HCT116 (cell line): ENCODE data around the gene CAMKK1. TPM values are rescaled to one million over a fixed set of nuclear protein-coding genes. Genes with fewer than 3 reads are reported as not detected.

ENCODE experiments used
- ATAC-seq: fragments of 200-7000 bp; cut with Tn5 transposase; 2 replicates; pipeline ENCODE4 v1.9.1; 2020; ENCODE audit warnings: mild to moderate bottlenecking, moderate library complexity
- BruUV-seq: library from RNA; stranded (reverse); fragments of 400-500 nt; replicated peaks from 2 replicates; lab custom pipeline; 2021; lab: Mats Ljungman, UMichigan
- CTCF ChIA-PET: fragments of 300-600 bp; sonication (Branson Sonifier 250); formaldehyde crosslinking; loops from one replicate; lab custom pipeline; 2021; ENCODE audit warnings: antibody characterized with exemption; lab: Charles Lee
- POLR2A ChIA-PET: fragments of 300-600, 350-600 bp; sonication (Branson Sonifier 250); formaldehyde crosslinking; loops from one replicate; lab custom pipeline; 2021; ENCODE audit warnings: antibody characterized with exemption; lab: Charles Lee
- RAD21 ChIA-PET, 2 experiments: fragments of 300-600 bp; sonication (Branson Sonifier 250); formaldehyde crosslinking; loops; one replicate each; lab custom pipeline; 2023; ENCODE audit warnings: low total read pairs in 2 of 2; ENCODE audit not compliant: uncharacterized antibody in 2 of 2, unreplicated experiment in 2 of 2, low non-redundant PET in 1 of 2; lab: Charles Lee
- DNase-seq: peaks from one replicate; pipeline ENCODE4 v3.0.0-alpha.2; 2010; ENCODE audit warnings: low read depth, low spot score
- H2AFZ ChIP-seq: fragments of 200-600 bp; shearing (Covaris generic), sonication (generic); 2 replicates; pipeline ENCODE4 v1.6.1; 2017; ENCODE audit warnings: low read depth, mixed run types, mixed read lengths, antibody characterized with exemption, low read length; ENCODE audit not compliant: poor library complexity, severe bottlenecking
- H3K27ac ChIP-seq: 2 replicates; pipeline ENCODE4 v1.5.1; 2012; ENCODE audit warnings: low read depth, low read length
- H3K27me3 ChIP-seq: fragments of 200-600 bp; sonication (generic); 2 replicates; pipeline ENCODE4 v1.6.1; 2016; ENCODE audit warnings: mixed run types, low read length, mixed read lengths; ENCODE audit not compliant: insufficient read depth
- H3K36me3 ChIP-seq, 2 experiments: fragments of 200-500 bp in 1 of 2; fragments of 200-600 bp in 1 of 2; sonication (Bioruptor generic) in 1 of 2; sonication (generic) in 1 of 2; 2 replicates each; pipeline versions ENCODE4 v1.5.1 to v1.6.1; 2014 to 2016; ENCODE audit warnings: low read length in 2 of 2, inconsistent platforms in 1 of 2, mixed read lengths in 1 of 2, mixed run types in 1 of 2; ENCODE audit not compliant: insufficient read depth in 2 of 2, control insufficient read depth in 1 of 2
- H3K4me1 ChIP-seq, 2 experiments: fragments of 200-600 bp in 1 of 2; sonication (generic) in 1 of 2; 2 replicates each; pipeline versions ENCODE4 v1.5.1 to v1.6.1; 2012 to 2017; ENCODE audit warnings: low read length in 2 of 2, inconsistent platforms in 1 of 2, mild to moderate bottlenecking in 1 of 2, mixed read lengths in 1 of 2, mixed run types in 1 of 2, moderate library complexity in 1 of 2; ENCODE audit not compliant: insufficient read depth in 2 of 2, control insufficient read depth in 1 of 2
- H3K4me2 ChIP-seq: fragments of 200-600 bp; sonication (generic); 2 replicates; pipeline ENCODE4 v1.6.1; 2017; ENCODE audit warnings: mixed run types, low read length, mixed read lengths
- H3K4me3 ChIP-seq, 2 experiments: fragments of 200-600 bp in 1 of 2; sonication (generic) in 1 of 2; replicated peaks in 1 of 2; 2 replicates each; pipeline ENCODE4 v1.5.1; 2011 to 2016; ENCODE audit warnings: low read length in 2 of 2, control low read depth in 1 of 2, low read depth in 1 of 2, mild to moderate bottlenecking in 1 of 2, mixed read lengths in 1 of 2, mixed run types in 1 of 2
- H3K79me2 ChIP-seq: fragments of 200-600 bp; sonication (generic); 2 replicates; pipeline ENCODE4 v1.6.1; 2017; ENCODE audit warnings: mild to moderate bottlenecking, mixed run types, low read length, moderate library complexity, mixed read lengths; ENCODE audit not compliant: insufficient read depth
- H3K9ac ChIP-seq: fragments of 200-600 bp; sonication (generic); 2 replicates; pipeline ENCODE4 v1.6.1; 2016; ENCODE audit warnings: low read length, mixed read lengths
- H3K9me2 ChIP-seq: fragments of 200-600 bp; sonication (generic), shearing (Covaris generic); 2 replicates; pipeline ENCODE4 v1.6.1; 2017; ENCODE audit warnings: mixed run types, mild to moderate bottlenecking, moderate library complexity; ENCODE audit not compliant: insufficient read depth
- H3K9me3 ChIP-seq, 2 experiments: fragments of 200-500 bp in 1 of 2; fragments of 200-600 bp in 1 of 2; sonication (Bioruptor generic) in 1 of 2; sonication (generic) in 1 of 2; 2 replicates each; pipeline ENCODE4 v1.6.1; 2014 to 2017; ENCODE audit warnings: low read length in 2 of 2, mixed read lengths in 2 of 2, inconsistent platforms in 1 of 2, low read depth in 1 of 2, mild to moderate bottlenecking in 1 of 2, mixed run types in 1 of 2, moderate library complexity in 1 of 2; ENCODE audit not compliant: control insufficient read depth in 1 of 2, insufficient read depth in 1 of 2
- H4K20me1 ChIP-seq: fragments of 200-600 bp; sonication (generic), shearing (Covaris generic); 2 replicates; pipeline ENCODE4 v1.6.1; 2017; ENCODE audit warnings: mixed run types, mild to moderate bottlenecking, moderate library complexity; ENCODE audit not compliant: insufficient read depth
- ATF3 ChIP-seq: IDR thresholded peaks from 2 replicates; pipeline ENCODE4 v1.6.1; 2012
- ELF1 ChIP-seq: IDR thresholded peaks from 2 replicates; pipeline ENCODE4 v1.6.1; 2012; ENCODE audit warnings: low read depth, borderline replicate concordance
- EZH2 ChIP-seq: fragments of 200-600 bp; sonication (generic); IDR thresholded peaks from 2 replicates; pipeline ENCODE4 v1.6.1; 2017; ENCODE audit warnings: antibody characterized with exemption, mixed run types
- FOSL1 ChIP-seq: IDR thresholded peaks from 2 replicates; pipeline ENCODE4 v1.6.1; 2012; ENCODE audit warnings: low read depth
- POLR2A ChIP-seq: IDR thresholded peaks from 2 replicates; pipeline ENCODE4 v1.7.0; 2011; ENCODE audit warnings: borderline replicate concordance; ENCODE audit not compliant: insufficient read depth, insufficient read length; ENCODE audit errors: extremely low read depth
- RAD21 ChIP-seq: IDR thresholded peaks from 2 replicates; pipeline ENCODE4 v1.6.1; 2012; ENCODE audit warnings: low read depth, mild to moderate bottlenecking
- REST ChIP-seq: IDR thresholded peaks from 2 replicates; pipeline ENCODE4 v1.6.1; 2012; ENCODE audit warnings: low read depth
- SIN3A ChIP-seq: IDR thresholded peaks from 2 replicates; pipeline ENCODE4 v1.6.1; 2012; ENCODE audit warnings: low read depth
- SRF ChIP-seq: IDR thresholded peaks from 2 replicates; pipeline ENCODE4 v1.6.1; 2012; ENCODE audit warnings: low read depth
- TCF7L2 ChIP-seq: IDR thresholded peaks from 2 replicates; pipeline ENCODE4 v1.7.0; 2011; ENCODE audit warnings: borderline replicate concordance, inconsistent platforms; ENCODE audit not compliant: insufficient read depth, insufficient read length; ENCODE audit errors: extremely low read depth
- ZFX ChIP-seq: fragments of 450-650 bp; IDR thresholded peaks from 2 replicates; pipeline ENCODE4 v1.6.1; 2017
- intact Hi-C: fragments of 100-400 bp; cut with micrococcal nuclease; formaldehyde crosslinking; loops from 2 replicates; pipeline ENCODE4 v1.10.0; 2022
- total RNA-seq: library from RNA; stranded (reverse); gene quantifications from one replicate; pipeline ENCODE4 v1.2.1, GENCODE V29; 2021; ENCODE audit not compliant: unreplicated experiment

CAMKK1 gene
- total RNA-seq, 1 experiment from 2014 or later, result 10.6 TPM

DNA sequence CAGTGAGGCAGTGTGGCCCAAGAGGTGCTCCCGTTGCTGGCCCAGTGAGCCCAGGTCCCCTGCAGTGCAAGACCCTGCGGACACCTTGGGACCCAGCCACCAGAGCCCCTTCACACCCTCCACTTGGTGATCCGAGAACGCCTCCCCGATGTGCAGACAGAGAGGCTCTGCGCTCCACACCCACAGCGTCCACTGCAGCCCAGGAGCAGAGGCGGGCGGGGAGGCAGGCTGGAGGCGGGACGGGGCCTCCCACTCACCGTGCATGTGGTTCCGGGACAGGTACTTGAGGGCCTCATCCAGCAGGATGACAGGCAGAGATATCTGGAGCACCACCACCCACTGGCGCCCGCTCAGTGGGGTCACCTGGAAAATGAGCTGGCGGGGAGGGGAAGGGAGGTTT, 35.6 kb upstream of the CAMKK1 start:
- no peak overlapping the region for H3K4me3 ChIP-seq
- TF ChIP-seq EZH2, result no peak
- TF ChIP-seq SRF, result no peak
- TF ChIP-seq SIN3A, result no peak
- no peak for TF ChIP-seq POLR2A
- no peak for TF ChIP-seq RAD21
- H3K27me3 ChIP-seq, result no peaks in the 10 kb centered on the region
- no peak overlapping the region for H3K27ac ChIP-seq
- H3K4me1 ChIP-seq, result no peaks in the 10 kb centered on the region
- H3K79me2 ChIP-seq, result no peaks in the 10 kb centered on the region
- ChIA-PET POLR2A (no interaction called here), CTCF (no interaction called here), RAD21 (no interaction called here)
- H3K9me2 ChIP-seq, result no peaks in the 10 kb centered on the region
- H2AFZ ChIP-seq, result no peak overlapping the region
- H3K9ac ChIP-seq, result no peak overlapping the region
- H3K36me3 ChIP-seq, result no peaks in the 10 kb centered on the region
- no TSS peak for BruUV-seq
- H3K4me2 ChIP-seq, result no peak overlapping the region
- no peaks in the 10 kb centered on the region for H4K20me1 ChIP-seq
- intact Hi-C loops, result no loop called here
- DNase-seq, result no peak
- no peak for ATAC-seq
- no peaks in the 10 kb centered on the region for H3K9me3 ChIP-seq

GRCh38 chr17:3927628-3928340, 34.9 kb upstream of the CAMKK1 start:
- Histone ChIP-seq H3K4me3 (no peak overlapping the region), H3K9ac (no peak overlapping the region), H3K4me2 (no peak overlapping the region), H3K27ac (no peak overlapping the region), H3K36me3 (no peaks in the 10 kb centered on the region), H3K9me3 (no peaks in the 10 kb centered on the region), H3K4me1 (no peaks in the 10 kb centered on the region), H3K27me3 (no peaks in the 10 kb centered on the region), H3K79me2 (no peaks in the 10 kb centered on the region), H3K9me2 (no peaks in the 10 kb centered on the region), H2AFZ (no peak overlapping the region), H4K20me1 (no peaks in the 10 kb centered on the region)
- no TSS peak for BruUV-seq
- CTCF ChIA-PET, result no interaction called here
- ATAC-seq, result no peak
- TF ChIP-seq EZH2 (no peak), ATF3 (no peak), ZFX (no peak), TCF7L2 (no peak), REST (no peak), ELF1 (no peak), SRF (no peak), FOSL1 (no peak)
- RAD21 ChIA-PET, result no interaction called here
- POLR2A ChIA-PET, result no interaction called here
- DNase-seq, result no peak
- intact Hi-C loops, result no loop called here
